SK-N-SH (cell line): ENCODE measurements around the gene CKS2.

Source experiments
- EP300 ChIP-seq, 2 experiments: IDR thresholded peaks; 2 replicates each; pipeline versions ENCODE4 v1.4.0 to v1.6.1; 2012; ENCODE audit warnings: borderline replicate concordance in 1 of 2, low read depth in 1 of 2, low read length in 1 of 2
- FOSL2 ChIP-seq: IDR thresholded peaks from 2 replicates; pipeline ENCODE4 v1.4.0; 2012; ENCODE audit warnings: low read depth, mild to moderate bottlenecking, moderate library complexity, borderline replicate concordance
- GABPA ChIP-seq: IDR thresholded peaks from 2 replicates; pipeline ENCODE4 v1.4.0; 2012; ENCODE audit warnings: low read depth, mild to moderate bottlenecking
- NRF1 ChIP-seq: IDR thresholded peaks from 2 replicates; pipeline ENCODE4 v1.6.1; 2012; ENCODE audit warnings: low read depth, mild to moderate bottlenecking, low read length
- POLR2AphosphoS5 ChIP-seq: IDR thresholded peaks from 2 replicates; pipeline ENCODE4 v1.6.1; 2012; ENCODE audit warnings: low read depth, low read length
- SMC3 ChIP-seq: IDR thresholded peaks from 2 replicates; pipeline ENCODE4 v1.6.1; 2012; ENCODE audit warnings: low read depth, low read length, improper control_type of control experiment
- TAF1 ChIP-seq: IDR thresholded peaks from 2 replicates; pipeline ENCODE4 v1.6.1; 2012; ENCODE audit warnings: low read depth, mild to moderate bottlenecking, low read length, moderate library complexity, borderline replicate concordance
- TF ChIP-seq, protein P1 (sequence below): fragments of 200-600 bp; sonication (generic); IDR thresholded peaks from 2 replicates; pipeline ENCODE4 v1.6.1; 2017; ENCODE audit warnings: antibody characterized with exemption, mild to moderate bottlenecking, moderate library complexity
- TF ChIP-seq, protein P2 (sequence below): IDR thresholded peaks from 2 replicates; pipeline ENCODE4 v1.4.0; 2012; ENCODE audit warnings: low read depth, borderline replicate concordance
- TF ChIP-seq, protein P3 (sequence below): fragments of 150-350 bp; IDR thresholded peaks from 2 replicates; pipeline ENCODE4 v1.6.1; 2016; ENCODE audit warnings: mild to moderate bottlenecking, low read depth, low read length

DNA sequence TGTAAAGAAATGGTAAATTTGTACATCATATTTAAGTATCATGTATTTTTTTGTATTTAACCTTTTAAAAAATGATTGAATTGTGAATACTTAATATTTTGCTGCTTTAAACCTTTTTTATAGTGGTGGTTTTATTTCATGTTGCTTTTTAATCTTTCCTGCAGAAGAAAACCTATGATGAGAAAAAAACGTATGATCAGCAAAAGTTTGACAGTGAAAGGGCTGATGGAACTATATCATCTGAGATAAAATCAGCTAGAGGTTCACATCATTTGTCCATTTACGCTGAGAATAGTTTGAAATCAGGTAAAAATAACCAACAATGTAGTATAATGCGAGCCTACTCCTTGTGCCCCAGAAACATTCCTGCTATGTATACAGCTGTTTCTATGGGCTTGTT is 14.7 kb downstream of the CKS2 start:
- TF ChIP-seq, protein P1, sequence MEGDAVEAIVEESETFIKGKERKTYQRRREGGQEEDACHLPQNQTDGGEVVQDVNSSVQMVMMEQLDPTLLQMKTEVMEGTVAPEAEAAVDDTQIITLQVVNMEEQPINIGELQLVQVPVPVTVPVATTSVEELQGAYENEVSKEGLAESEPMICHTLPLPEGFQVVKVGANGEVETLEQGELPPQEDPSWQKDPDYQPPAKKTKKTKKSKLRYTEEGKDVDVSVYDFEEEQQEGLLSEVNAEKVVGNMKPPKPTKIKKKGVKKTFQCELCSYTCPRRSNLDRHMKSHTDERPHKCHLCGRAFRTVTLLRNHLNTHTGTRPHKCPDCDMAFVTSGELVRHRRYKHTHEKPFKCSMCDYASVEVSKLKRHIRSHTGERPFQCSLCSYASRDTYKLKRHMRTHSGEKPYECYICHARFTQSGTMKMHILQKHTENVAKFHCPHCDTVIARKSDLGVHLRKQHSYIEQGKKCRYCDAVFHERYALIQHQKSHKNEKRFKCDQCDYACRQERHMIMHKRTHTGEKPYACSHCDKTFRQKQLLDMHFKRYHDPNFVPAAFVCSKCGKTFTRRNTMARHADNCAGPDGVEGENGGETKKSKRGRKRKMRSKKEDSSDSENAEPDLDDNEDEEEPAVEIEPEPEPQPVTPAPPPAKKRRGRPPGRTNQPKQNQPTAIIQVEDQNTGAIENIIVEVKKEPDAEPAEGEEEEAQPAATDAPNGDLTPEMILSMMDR: no peak
- no peak for TF ChIP-seq POLR2AphosphoS5
- no peak for TF ChIP-seq GABPA
- TF ChIP-seq SMC3: no peak
- TF ChIP-seq EP300 (IDR thresholded peaks at IDR 0.05; ENCODE audit: borderline replicate concordance in 1 of 2, low read depth in 1 of 2, low read length in 1 of 2): no peak
- TF ChIP-seq TAF1: no peak
- TF ChIP-seq FOSL2: no peak
- TF ChIP-seq, protein P2, sequence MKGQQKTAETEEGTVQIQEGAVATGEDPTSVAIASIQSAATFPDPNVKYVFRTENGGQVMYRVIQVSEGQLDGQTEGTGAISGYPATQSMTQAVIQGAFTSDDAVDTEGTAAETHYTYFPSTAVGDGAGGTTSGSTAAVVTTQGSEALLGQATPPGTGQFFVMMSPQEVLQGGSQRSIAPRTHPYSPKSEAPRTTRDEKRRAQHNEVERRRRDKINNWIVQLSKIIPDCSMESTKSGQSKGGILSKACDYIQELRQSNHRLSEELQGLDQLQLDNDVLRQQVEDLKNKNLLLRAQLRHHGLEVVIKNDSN: no peak
- TF ChIP-seq NRF1: no peak
- TF ChIP-seq, protein P3, sequence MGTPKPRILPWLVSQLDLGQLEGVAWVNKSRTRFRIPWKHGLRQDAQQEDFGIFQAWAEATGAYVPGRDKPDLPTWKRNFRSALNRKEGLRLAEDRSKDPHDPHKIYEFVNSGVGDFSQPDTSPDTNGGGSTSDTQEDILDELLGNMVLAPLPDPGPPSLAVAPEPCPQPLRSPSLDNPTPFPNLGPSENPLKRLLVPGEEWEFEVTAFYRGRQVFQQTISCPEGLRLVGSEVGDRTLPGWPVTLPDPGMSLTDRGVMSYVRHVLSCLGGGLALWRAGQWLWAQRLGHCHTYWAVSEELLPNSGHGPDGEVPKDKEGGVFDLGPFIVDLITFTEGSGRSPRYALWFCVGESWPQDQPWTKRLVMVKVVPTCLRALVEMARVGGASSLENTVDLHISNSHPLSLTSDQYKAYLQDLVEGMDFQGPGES: no peak
